Activated CD4-positive, alpha-beta T cell treated with anti-CD3 and anti-CD28 coated beads for 48 hours (primary cell): ENCODE measurements around the gene HIPK2.

Experiments
- DNase-seq: peaks from one replicate; pipeline ENCODE4 v3.0.0-alpha.2; 2020

The HIPK2 gene

GRCh38 chr7:139732471-139733167 lies 45.2 kb downstream of the HIPK2 start:
- DNase-seq: no peak

GRCh38 chr7:139731802-139732470 lies 45.9 kb downstream of the HIPK2 start:
- no peak for DNase-seq

- DNase-seq: no peak
Measured at GRCh38 chr7:139730746-139731612, 46.8 kb downstream of the HIPK2 start.

- no peak for DNase-seq
Measured at GRCh38 chr7:139728203-139728602, 49.6 kb downstream of the HIPK2 start.

GRCh38 chr7:139727151-139727705 lies 50.6 kb downstream of the HIPK2 start:
- DNase-seq: no peak

- DNase-seq: no peak
Measured at GRCh38 chr7:139726485-139726869, 51.3 kb downstream of the HIPK2 start.

- no peak for DNase-seq
Measured at GRCh38 chr7:139725858-139726484, 51.8 kb downstream of the HIPK2 start.

- DNase-seq: no peak
Measured at GRCh38 chr7:139725077-139725476, 52.7 kb downstream of the HIPK2 start.

- DNase-seq: no peak
Measured at GRCh38 chr7:139722604-139723003, 55.2 kb downstream of the HIPK2 start.

- DNase-seq: no peak
Measured at GRCh38 chr7:139721821-139722220, 56.0 kb downstream of the HIPK2 start.

- no peak for DNase-seq
Measured at GRCh38 chr7:139721417-139721816, 56.4 kb downstream of the HIPK2 start.

- DNase-seq: peak; percentile 24
Measured at GRCh38 chr7:139720705-139721231, 57.0 kb downstream of the HIPK2 start.

GRCh38 chr7:139720186-139720585 lies 57.6 kb downstream of the HIPK2 start:
- no peak for DNase-seq

- DNase-seq: no peak
Measured at GRCh38 chr7:139718859-139719258, 58.9 kb downstream of the HIPK2 start.

- no peak for DNase-seq
Measured at GRCh38 chr7:139718141-139718540, 59.7 kb downstream of the HIPK2 start.

- DNase-seq: no peak
Measured at GRCh38 chr7:139716156-139716942, 61.4 kb downstream of the HIPK2 start.

GRCh38 chr7:139715194-139715815 lies 62.5 kb downstream of the HIPK2 start:
- DNase-seq: no peak

- no peak for DNase-seq
Measured at GRCh38 chr7:139714163-139714901, 63.5 kb downstream of the HIPK2 start.

GRCh38 chr7:139713526-139714162 lies 64.2 kb downstream of the HIPK2 start:
- DNase-seq: no peak

- DNase-seq: no peak
Measured at GRCh38 chr7:139713061-139713460, 64.7 kb downstream of the HIPK2 start.
